IPS-NIHi7 (cell line): ENCODE results near the gene PDGFRB.
A peak's percentile ranks its signal among the peaks of the same experiment; 100 is the strongest.

ENCODE experiments used
- DNase-seq: peaks from one replicate; pipeline ENCODE4 v3.0.0; 2012; ENCODE audit warnings: mixed read lengths; ENCODE audit errors: extremely low spot score

The PDGFRB gene

DNA sequence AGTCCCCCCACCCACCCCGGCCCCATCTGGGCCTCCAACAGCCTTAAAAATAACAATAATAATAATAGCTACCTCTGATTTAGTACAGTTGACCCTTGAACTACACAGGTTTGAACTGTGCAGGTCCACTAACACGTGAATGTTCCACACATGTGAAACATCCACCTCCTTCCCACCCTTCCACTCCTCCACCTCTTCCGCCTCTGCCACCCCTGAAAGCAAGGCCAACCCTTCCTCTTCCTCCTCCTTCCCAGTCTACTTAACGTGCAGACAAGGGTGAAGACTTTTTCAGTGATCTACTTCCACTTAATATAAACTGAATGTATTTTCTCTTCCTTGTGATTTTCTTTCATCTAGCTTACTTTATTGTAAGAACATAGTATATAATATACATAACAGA, 10.8 kb downstream of the PDGFRB start:
- DNase-seq = no peak

DNA sequence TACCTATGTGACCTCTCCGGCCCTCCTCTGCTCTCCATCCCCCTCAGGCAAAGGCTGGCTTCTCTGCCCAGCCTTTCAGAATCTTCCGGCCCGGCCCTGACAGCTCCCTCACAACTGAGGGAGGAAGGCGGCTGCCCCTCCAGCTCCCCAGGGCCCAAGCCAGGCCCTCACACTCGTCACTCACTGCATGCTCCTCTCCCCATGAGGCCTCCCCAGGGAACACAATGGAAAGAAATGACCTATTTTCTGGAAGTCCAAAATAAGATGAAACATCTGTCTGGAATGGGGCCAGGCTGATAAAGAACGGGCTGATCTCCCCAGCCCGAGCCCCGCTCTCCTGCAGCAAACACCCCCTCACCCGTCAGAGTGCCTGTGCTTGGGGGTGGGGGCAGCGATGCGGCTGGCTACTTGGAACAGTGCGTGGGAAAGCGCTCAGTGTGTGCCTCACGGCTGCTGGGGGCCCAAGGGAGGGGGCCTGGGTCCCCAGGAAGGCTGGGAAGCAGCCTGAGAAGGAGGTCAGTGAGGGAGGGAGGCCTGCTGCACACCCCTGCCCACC, 11.3 kb downstream of the PDGFRB start:
- DNase-seq = peak; percentile 45

DNA sequence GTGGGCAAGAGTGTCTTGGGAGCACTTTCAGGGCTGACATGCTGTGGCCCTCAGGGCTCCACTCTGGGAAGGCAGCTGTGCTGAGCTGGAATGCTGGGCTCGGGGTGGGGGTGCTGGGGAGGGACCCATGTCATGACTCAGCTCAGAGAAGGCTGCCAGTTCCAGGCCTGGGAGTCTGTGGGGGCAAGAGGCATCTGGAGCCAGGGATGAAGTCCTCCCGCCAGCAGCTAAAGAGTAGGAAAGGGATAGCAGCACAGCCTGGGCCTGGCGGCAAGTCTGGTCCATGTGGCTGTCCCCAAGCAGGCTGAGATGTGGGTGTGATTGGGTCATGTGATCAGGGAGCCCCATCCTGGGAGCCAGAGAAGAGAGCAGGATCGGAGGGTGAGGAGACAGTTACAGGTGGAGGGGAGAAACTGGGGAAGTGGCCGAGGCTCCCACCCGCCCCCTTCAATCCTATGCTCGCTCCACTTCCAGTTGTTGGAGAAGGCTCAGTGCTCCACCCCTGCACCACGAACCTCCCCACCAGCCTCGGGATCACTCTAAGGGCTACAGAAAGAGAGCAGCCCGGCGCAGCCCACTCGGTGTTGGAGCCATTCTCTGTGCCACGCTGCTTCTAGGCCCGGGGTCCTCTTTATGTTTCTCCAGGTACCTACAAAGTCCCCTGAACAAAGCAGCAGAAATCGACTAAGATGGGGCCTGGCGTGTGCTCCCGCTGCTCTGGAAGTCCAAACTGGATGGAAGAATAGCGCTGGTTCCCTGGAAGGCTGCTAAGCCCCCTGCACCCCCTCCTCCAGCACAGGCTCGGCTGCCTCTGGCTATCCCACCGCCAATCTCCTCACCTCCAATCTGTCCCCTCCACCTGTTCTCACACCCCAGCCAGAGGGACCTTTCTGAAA, 12.0 kb downstream of the PDGFRB start:
- DNase-seq = no peak

DNA sequence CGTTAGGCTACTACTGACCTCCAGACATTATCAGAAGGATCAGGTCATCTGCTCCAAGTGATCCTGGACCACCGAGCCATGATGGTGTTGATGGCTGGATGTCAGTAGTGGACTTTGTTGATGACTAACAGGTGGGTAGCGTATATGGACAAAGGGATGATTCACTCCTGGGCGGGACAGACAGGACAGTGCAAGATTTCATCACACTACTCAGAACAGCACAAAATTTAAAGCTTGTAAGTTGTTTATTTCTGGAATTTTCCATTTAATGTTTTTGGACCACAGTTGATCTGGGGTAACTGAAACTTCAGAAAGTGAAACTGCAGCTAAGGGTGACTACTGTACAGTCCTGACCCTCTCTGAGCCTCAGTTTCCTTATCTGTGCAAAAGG, 12.7 kb downstream of the PDGFRB start:
- DNase-seq = no peak

DNA sequence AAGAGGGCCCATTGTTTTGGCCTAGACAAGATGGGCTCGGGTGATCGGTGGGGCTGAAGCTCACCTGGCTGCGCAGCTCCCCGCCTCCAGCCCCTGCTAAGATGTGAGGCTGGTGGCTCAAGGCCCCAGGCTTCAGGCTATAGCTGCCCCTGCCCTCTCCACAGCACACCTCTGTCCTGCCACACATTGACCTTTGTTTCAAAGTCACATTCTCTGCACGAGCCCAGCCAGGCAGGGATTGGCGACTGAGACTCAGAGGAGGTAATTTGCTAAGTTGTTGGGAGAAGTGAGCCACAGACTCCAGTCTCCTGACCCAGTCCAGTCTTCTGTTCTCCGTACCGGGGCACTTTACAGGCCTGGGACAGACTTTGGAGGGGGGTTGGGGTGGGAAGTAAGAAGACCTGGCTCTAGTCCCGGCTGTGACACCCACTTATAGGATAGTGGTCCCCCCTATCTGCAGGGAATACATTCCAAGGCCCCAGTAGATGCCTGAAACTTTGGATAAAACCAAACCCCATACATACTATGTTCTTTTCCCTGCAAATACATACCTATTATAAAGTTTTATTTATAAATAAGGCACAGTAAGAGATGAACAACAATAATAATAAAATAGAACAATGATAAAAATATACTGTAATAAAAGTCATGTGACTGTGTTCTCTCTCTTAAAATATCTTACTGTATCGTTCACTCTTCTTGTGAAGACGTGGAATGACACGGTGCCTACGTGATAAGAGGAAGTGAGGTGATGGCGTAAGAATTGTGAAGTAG, 13.3 kb downstream of the PDGFRB start:
- DNase-seq = no peak

DNA sequence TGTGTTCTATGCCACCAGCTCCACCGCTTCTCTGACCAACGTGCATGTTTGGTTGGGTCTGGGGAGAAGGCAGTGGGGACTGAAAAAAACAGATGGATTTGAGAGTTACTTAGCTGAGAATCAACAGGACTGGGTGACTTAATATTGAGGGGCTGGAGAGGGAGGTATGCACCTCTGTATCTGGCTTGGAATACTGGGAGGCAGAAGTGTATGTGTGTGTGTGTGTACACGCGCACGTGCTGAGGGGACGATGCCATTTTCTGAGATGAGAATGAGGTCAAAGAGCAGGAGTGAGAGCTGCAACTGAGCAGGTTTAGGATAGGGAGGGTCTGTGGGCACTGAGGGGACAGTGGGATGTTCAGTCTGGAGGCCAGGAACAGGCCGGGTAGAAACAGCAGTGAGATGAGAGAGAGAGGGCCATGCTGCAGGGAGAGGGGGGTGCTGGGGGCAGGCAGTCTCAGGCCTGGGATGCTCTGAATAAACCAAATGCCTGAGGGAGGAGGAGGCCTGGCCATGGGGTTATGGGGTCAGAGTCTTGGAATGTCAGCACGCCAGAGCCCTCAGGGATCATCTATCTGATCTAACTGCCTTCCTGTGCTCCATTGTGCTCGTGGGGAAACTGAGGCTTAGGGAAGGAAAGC, 14.0 kb downstream of the PDGFRB start:
- DNase-seq = no peak

DNA sequence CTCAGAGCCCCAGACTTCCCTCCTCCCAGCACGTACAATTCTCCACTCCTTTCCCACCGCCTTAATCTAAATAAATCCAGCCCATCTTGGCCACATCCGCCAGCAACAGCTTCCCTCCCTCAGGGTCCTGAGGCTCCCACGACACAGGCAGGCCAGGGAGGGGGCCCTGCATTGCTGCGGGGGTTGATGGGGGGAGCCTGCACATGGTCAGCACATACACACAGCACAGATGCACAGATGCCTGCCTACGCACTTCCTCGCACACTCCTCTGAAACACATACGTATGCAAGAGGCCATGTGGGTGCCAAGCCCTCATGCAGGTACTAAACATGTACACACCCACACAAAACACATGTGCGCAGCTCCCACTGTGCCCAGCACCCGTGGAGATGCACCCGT, 14.8 kb downstream of the PDGFRB start:
- DNase-seq = no peak

DNA sequence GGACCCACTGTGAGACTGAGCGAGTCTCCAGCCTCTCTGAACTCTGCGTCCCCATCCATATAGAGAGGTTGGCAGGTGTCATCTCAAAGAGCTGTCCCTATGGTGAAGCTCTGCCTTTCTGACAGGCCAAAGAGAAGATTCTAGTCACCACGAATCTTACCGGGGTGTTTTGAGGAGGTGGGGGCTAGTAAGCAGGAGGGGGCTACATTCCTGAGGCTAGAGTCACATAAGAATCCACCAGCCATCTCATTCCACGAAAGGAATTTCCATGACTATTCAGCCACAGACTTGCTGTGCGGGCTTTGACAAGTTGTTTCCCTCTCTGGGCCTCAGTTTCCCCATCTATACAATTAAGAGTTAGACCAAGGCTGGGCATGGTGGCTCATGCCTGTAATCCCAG, 16.3 kb downstream of the PDGFRB start:
- DNase-seq = no peak

DNA sequence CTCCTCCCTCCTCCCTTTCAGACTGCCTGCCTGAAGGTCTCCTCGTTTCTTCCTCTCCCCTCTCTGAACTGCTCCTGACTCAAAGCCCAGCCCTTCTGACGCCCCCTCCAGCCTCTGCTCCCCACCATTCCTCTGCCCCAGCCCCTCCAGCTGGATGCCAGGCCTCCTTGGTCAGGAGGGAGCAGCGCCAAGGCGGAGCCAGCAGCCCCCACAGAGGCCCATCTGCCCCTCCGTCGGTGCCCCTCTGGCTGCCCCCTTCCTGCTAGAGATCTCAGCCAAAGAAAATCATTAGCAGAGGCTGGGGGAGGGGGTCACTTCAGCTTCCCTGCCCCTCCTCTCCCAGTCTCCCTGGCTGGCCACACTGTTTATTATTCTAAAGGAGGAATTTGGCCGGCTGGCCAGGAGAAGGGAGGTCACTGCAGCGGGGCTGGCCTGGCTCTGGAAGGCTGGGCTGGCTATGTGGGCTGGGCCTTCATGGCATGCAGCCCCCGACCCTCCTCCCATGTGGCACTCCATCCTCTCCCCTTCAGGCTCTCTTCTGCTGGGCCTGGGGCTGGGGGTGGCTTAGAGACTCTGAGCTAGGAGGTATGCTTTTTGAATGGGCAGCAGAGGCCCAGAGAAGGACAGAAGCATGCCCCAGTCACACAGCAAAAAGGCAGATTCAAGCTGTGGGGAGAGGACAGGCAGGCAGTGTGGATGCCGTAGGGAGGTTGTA, 16.9 kb downstream of the PDGFRB start:
- DNase-seq = peak; percentile 62

DNA sequence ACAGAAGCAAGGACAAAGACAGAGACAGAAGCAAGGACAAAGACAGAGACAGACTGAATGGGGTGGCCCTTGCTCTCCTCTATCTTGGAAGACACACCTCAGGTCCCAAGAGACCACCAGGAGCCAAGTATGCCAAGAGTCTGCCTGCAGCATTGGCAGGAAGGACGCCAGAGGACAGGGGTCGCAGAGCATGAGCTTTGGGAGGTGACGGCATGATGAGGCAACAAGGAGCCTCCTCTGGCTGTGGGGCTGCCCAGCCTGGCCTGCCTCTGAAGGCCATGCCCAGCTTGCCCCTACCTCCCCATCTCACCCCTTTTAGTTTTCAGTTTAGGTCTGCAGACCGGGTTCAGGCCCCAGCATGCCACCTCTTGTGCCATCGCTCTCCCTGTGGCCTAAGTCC, 17.6 kb downstream of the PDGFRB start:
- DNase-seq = no peak

DNA sequence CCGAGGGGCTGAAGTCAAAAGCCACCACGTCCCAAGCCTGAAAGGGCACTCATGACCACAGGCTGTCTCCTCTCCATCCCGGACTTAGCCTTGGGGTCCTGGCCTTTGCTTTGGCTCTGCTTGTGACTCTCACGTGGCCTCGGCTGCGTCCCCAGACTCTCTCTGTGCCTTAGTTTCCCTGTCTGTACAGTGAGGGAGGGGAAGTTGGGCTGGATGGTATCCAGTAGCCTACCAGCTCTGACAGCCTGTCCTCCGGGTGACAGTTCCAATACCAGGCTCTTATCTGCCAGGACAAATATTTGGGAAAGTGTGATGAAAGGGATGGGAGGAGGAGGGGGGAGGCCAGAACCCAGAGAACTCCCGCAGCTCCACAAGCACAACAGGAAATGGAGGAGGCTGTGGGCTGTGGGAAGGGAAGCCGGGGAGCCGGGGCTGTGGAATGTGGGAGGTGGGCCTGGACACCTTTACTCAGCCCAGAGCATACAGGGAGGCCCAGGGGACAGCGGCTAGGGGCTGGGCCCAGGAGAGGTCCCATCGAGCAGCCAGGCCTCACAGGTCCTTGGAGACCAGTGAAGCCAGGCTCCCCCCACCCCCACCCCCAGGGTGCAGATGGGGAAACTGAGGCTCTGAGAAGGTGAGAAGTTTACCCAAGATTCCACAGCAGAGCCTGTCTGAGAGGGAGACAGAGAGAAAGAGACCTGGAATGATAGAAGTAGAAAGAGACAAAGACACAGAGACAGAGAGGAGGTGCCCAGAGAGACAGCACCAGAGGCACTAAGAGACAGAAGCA, 18.3 kb downstream of the PDGFRB start:
- peak; percentile 64 for DNase-seq

DNA sequence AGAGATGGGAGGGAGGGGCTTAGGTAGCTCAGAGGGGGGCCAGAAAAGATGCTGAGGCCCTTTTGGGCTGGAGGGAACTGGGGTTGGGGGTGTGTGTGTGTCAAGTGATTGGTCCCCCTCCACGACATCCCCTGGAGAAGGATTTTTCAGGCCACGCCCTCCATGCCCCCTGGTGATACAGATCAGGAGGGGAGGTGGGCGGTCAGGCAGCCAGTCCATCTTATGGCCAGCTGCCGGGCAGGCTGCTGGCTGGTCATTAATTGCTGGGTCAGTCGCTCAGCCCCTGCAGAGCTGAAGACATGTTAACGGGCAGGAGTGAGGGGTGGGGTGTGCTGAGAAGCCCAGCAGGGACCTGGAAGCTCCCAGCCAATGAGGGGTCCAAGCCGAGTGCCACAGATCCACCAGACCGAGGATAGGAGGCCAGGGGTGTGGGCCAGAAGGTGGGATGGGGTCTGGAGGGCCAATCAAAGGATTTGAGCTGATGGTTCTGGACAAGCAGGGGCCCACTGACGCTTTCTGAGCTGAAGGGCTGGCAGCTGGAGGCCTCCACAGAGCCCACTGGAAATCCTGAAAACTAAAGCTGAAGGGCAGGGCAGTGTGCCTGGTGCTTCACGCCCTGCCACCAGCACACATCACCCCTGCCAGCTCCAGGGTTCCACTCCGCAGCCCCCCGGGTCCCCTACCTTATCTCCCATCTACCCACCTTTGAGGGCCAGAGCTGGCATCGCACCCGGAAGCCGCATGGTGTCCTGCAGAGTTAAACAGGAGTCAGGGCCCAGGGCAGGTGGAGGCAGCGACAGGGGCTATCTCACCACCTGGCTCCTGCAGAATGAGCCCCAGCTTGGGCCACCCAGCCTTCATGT, 19.1 kb downstream of the PDGFRB start:
- no peak for DNase-seq

DNA sequence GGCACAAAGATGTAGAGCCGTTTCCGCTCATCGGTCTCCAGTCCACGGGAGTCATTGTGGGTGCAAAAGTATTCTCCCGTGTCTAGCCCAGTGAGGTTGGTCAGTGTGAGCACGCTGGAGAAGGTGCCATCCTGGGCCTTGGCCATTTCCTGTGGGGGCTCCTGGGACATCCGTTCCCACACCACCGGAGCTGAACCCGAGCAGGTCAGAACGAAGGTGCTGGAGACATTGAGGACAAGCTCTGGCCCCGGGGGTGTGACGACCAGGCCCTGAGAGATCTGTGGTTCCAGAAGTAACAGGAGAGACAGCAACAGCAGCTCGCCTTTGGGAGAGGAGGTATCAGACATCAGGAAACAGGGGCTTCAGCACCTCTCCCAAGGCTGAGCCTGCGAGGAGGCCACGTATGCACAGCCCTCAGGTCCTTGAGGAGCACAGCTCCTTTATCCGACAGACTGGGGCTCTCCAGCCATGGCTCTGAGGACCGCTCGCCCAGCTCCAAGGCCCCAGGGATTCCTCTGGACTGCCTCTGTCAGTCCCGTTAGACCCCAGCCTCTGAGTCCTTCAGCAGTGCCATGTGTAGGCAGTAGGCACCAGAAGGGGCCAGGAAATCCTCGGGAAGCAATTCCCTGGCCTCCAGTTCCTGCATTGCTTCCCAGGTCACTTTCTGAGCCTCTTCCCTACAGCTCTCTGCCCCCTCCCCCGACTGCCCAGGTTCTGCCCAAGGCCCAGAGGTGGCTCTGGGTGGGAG, 19.9 kb downstream of the PDGFRB start:
- DNase-seq = no peak

DNA sequence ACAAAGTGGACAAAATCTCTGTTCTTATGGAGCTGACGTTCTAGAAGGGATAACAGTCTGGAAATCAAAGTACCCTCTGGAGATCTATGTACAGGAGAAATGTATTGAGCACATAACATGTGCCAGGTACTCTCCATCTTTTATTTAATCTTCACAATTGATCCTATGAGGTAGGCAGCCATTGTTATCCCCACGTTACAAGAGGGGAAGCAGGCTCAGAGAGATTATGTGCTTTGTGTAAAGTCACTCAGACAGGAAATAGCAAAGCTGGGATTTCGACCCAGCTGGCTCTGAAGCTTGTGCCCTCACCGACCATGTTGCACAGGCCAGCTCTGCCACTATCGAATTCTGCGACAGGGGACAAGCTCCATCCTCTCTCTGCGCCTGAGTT, 21.5 kb downstream of the PDGFRB start:
- no peak for DNase-seq

DNA sequence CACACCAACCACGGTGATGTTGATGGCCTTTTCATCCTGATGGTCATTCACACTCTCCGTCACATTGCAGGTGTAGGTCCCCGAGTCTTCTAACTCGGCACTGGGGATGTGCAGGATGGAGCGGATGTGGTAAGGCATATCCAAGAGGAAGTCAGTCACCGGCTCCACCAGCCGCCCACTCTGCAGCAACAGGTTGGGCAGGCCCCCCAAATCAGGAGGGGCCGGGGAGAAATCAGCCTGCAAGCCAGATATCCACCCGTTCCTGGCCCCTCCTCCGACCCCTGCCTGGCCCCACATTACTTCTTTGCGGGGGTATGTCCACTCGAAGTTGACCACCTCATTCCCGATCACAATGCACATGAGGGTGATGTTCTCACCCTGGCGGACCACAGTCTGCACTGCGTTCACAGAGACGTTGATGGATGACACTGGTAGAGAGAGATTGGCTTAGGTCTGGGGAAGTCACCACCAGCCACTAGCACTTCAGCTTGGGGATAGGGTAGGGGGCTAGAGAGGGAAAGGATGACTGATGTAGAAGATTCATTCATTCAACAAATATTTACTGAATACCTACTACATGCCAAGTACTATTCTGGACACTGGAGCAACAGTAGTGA, 22.0 kb downstream of the PDGFRB start:
- DNase-seq = no peak

DNA sequence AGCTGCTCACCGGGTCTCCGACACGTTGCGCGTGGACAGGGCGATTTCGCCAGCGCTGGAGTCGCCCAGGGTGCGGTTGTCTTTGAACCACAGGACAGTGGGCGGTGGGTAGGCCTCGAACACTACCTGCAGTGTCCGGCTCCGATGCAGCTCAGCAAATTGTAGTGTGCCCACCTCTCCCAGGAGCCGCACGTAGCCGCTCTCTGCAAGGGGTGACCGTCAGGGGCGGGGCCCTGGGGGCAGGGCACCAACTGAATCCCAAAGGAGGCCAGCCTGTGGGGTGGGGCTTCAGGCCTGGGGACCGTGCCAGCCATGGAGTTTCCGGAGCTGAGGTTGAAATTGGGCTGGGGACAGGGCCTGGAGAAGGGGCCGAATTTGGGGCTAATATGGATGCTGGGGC, 22.9 kb downstream of the PDGFRB start:
- DNase-seq = no peak

DNA sequence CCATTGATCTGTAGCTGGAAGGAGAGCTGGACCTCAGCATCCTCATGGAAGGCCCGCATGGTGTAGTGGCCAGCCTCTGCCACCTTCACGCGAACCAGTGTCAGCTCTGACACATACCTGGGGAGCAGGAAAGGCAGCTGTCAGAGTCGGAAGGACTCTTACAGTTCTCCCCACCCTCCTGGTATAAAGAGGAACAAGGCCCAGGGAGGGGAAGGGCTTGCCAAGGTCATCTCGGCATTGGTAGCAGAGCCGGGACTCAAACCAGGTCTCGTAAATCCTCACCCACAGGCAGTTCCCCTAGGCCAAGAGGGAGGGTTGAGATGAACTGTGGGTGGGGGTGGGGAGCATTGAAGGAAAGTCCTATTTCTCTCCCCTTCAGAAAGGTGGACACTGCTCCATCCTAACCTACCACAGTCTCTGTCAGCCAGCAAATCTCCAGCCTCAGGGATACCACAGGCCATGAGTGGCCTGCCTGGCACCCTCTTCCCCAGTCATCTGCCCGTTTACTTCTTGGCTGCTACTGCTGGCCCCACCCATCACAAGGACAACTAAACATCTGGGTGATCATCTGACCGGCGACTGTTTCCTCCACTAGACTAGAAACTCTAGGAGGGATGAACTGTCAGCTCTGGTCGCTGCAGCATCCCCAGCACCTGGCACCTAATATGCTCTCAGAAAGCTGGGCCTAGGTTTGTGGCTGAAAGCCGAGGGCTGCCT, 23.5 kb downstream of the PDGFRB start:
- no peak for DNase-seq

DNA sequence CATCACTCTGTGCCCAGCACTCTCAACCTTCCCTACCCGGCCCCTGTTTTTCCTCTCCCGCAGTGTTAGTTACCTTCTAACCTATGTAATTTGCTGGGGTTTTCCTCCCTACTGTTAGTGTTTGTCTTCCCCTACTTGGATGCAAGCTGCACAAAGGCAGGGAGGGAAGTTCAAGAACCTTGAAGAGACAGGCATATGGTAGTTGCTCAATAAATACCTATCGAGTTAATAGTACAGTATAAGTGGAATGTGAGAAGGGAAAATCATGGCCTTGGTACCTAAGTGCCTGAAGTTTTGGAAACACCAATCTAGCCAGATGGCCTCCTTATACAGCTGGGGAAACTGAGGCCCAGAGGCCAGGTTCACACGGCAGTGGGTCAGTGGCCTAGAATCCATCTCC, 24.2 kb downstream of the PDGFRB start:
- no peak for DNase-seq
